Gastroesophageal sphincter (tissue), 4 donors: ENCODE measurements around the gene GPR143. TPM values are rescaled to one million over a fixed set of nuclear protein-coding genes. Genes with fewer than 3 reads are reported as not detected.

ENCODE experiments used
- ATAC-seq: fragments of 150-250 bp; one replicate; pipeline ENCODE4 v1.9.1; 2016; ENCODE audit warnings: mild to moderate bottlenecking, moderate library complexity
- H3K27ac ChIP-seq, 4 donors: fragments of 200-600 bp; sonication (generic) in 3 of 4; 1 replicate in 3 of 4; 2 replicates in 1 of 4; pipeline ENCODE4 v1.5.1; 2016 to 2019
- H3K27me3 ChIP-seq: fragments of 200-600 bp; sonication (generic); one replicate; pipeline ENCODE4 v1.5.1; 2019
- H3K36me3 ChIP-seq, 2 donors: fragments of 200-600 bp; sonication (generic); one replicate each; pipeline ENCODE4 v1.5.1; 2019; ENCODE audit warnings: control low read depth in 1 of 2
- H3K4me1 ChIP-seq, 3 donors: fragments of 200-600 bp; sonication (generic); 1 replicate in 2 of 3; 2 replicates in 1 of 3; pipeline ENCODE4 v1.5.1; 2016 to 2019; ENCODE audit warnings: control low read depth in 2 of 3
- H3K4me3 ChIP-seq, 2 donors: fragments of 200-600 bp; sonication (generic); one replicate each; pipeline ENCODE4 v1.5.1; 2019; ENCODE audit warnings: mild to moderate bottlenecking in 1 of 2, moderate library complexity in 1 of 2
- H3K9me3 ChIP-seq, 3 donors: fragments of 200-600 bp; sonication (generic); one replicate each; pipeline ENCODE4 v1.5.1; 2017 to 2019; ENCODE audit warnings: control low read depth in 2 of 3
- EP300 ChIP-seq: sonication (generic); formaldehyde crosslinking; IDR thresholded peaks from one replicate; pipeline ENCODE4 v1.6.1; 2017; ENCODE audit warnings: antibody characterized with exemption, mild to moderate bottlenecking
- POLR2A ChIP-seq, 2 donors: fragments of 450-650 bp; IDR thresholded peaks; one replicate each; pipeline ENCODE4 v1.6.1; 2017; ENCODE audit warnings: antibody characterized with exemption in 2 of 2, mild to moderate bottlenecking in 2 of 2, moderate library complexity in 1 of 2
- POLR2AphosphoS5 ChIP-seq: sonication (generic); formaldehyde crosslinking; IDR thresholded peaks from one replicate; pipeline ENCODE4 v1.6.1; 2017; ENCODE audit warnings: antibody characterized with exemption
- WGBS, 2 donors: methylation state at CpG; one replicate each; pipeline ENCODE4 v1.1.5; 2018; ENCODE audit warnings: low coverage in 1 of 2; 5-methylcytosine and 5-hydroxymethylcytosine counted together
- total RNA-seq, 4 donors: library from RNA; depleted of rRNA; stranded (reverse); fragments of >200 nt; gene quantifications; one replicate each; pipeline ENCODE4 v1.1.0, GENCODE V29; 2016
- TF ChIP-seq, protein P1 (sequence below), 4 experiments: fragments of 200-600 bp in 2 of 4; fragments of 450-650 bp in 2 of 4; sonication (generic) in 1 of 4; IDR thresholded peaks; one replicate each; pipeline ENCODE4 v1.5.1; 2017 to 2019; ENCODE audit warnings: antibody characterized with exemption in 4 of 4, mild to moderate bottlenecking in 2 of 4, moderate library complexity in 2 of 4

The GPR143 gene
- total RNA-seq, 4 donors from 2014 or later: not detected

DNA sequence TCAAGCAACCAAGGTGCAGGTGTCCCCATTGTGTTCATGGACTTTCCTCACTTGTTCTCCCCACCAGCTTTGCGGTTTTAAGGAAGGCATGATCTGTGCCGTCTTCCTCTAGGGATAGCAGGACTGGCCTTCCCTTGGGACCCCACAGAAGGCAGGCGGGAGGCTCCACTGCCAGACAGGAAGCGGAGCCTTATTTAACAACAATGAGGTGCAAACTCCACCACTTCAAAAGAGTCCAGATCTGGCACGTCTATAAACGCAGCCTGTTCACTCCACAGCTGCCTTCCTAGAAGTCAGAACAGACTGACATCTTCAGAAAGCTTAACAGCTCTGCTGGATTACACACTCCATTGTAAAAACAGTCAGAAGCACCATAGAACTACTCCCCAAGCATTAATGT, 1.7 kb upstream of the GPR143 start:
- TF ChIP-seq, protein P1, sequence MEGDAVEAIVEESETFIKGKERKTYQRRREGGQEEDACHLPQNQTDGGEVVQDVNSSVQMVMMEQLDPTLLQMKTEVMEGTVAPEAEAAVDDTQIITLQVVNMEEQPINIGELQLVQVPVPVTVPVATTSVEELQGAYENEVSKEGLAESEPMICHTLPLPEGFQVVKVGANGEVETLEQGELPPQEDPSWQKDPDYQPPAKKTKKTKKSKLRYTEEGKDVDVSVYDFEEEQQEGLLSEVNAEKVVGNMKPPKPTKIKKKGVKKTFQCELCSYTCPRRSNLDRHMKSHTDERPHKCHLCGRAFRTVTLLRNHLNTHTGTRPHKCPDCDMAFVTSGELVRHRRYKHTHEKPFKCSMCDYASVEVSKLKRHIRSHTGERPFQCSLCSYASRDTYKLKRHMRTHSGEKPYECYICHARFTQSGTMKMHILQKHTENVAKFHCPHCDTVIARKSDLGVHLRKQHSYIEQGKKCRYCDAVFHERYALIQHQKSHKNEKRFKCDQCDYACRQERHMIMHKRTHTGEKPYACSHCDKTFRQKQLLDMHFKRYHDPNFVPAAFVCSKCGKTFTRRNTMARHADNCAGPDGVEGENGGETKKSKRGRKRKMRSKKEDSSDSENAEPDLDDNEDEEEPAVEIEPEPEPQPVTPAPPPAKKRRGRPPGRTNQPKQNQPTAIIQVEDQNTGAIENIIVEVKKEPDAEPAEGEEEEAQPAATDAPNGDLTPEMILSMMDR (IDR thresholded peaks at IDR 0.05): no peak
- ATAC-seq: no peak
- peaks cover 14% of the 10 kb centered on the region for H3K27me3 ChIP-seq
- no peaks in the 10 kb centered on the region for H3K4me1 ChIP-seq
- no peak overlapping the region for H3K4me3 ChIP-seq
- H3K36me3 ChIP-seq: no peaks in the 10 kb centered on the region
- no peaks in the 10 kb centered on the region for H3K9me3 ChIP-seq
- 73% methylated on average over 3 of the region's 6 CpGs; no CpG with 5 or more reads in 1 of the 2 donors for WGBS, 2 donors
- no peak overlapping the region for H3K27ac ChIP-seq

DNA sequence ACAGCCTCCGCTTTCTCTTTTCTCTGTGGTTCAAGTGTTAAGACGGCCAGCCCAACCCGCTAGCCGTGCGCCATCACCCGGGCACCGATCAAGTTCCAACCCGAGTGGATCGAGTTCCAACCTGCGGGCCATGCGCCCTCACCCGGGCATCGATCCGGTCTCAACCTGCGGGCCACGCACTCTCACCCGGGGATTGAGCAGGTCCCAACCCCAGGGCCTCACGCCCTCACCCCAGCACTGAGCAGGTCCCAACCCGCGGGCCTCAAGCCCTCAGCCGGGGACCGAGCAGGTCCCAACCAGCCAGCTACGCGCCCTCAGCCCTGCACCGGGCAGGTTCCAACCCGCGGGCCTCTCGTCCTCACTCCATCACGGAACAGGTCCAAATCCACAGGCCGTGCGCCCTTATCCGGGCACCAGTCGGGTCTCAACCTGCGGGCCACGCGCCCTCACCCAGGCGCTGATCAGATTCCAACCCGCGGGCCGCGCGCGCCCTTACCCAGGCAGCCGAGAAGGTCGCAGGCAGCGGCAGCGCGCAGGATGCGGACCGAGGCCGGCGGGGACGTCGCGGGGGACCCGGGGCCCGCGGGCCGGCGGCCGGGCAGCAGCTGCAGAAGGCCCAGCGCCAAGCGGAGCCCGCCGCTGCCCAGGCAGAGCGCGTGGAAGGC, 443 bp downstream of the GPR143 start:
- ATAC-seq: peak; percentile 28
- Histone ChIP-seq H3K27ac (no peak overlapping the region), H3K4me1 (no peaks in the 10 kb centered on the region), H3K9me3 (no peaks in the 10 kb centered on the region), H3K27me3 (peaks cover 14% of the 10 kb centered on the region), H3K4me3 (no peak overlapping the region), H3K36me3 (no peaks in the 10 kb centered on the region)
- no peak for TF ChIP-seq POLR2A (IDR thresholded peaks at IDR 0.05)
- no peak for TF ChIP-seq POLR2AphosphoS5
- no peak for TF ChIP-seq EP300
- TF ChIP-seq, protein P1 (IDR thresholded peaks at IDR 0.05): no peak
- WGBS, 2 donors: 44% methylated on average over 8 of the region's 67 CpGs; no CpG with 5 or more reads in 1 of the 2 donors

DNA sequence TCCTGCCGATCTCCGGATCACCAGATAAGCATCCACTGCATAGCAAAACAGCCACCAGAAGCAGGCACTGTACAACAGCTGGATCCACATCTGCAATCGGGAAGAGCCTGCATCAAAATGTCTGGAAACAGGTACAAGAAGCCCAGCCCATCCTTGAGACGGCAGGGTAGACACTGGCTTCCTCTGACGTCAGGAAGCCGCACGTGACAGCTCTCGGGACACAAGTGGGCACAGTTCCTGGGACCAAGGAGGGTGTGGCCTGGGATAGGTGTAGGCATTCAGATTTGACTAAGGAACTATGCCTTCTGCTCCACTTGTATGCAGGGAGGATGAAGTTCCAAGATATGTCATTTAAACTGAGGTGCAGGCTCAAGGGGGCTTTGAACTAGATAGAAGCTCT, 6.3 kb downstream of the GPR143 start:
- TF ChIP-seq, protein P1 (IDR thresholded peaks at IDR 0.05): no peak
- TF ChIP-seq POLR2AphosphoS5 (no peak), POLR2A (IDR thresholded peaks at IDR 0.05) (no peak), EP300 (no peak)
- H3K4me3 ChIP-seq: no peak overlapping the region
- H3K4me1 ChIP-seq: no peaks in the 10 kb centered on the region
- WGBS, 2 donors: 76% methylated on average over 5 of the region's 8 CpGs; no CpG with 5 or more reads in 1 of the 2 donors
- no peak for ATAC-seq
- no peaks in the 10 kb centered on the region for H3K36me3 ChIP-seq
- H3K27me3 ChIP-seq: no peaks in the 10 kb centered on the region
- H3K27ac ChIP-seq: no peak overlapping the region
- H3K9me3 ChIP-seq: no peaks in the 10 kb centered on the region

DNA sequence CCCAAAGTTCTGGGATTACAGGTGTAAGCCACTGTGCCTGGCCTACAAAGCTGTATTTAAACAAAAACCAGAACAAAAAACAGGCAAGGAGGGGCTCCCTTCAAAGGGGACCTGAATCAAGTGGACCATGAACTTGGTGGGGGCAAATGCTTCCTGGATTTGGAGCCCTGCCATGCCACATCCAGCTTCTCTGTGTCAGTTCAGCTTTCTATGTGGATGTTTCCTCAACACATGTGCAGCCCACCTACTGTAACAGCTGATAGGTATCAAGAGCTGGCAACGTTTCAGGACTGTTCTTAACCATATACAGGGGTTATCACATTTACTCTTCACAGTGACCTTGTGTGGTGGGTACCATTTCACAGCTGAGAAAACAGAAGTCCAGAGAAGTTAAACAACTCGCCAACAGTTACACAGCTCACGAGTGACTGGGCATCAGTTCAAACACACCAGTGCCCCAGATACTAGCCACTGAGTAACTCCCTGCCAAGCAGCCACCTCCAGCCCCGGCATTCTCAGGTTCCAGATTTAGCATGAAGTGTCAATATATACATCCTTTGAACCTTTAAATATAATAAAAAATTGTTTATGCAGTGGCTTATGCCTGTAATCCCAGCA, 7.5 kb downstream of the GPR143 start:
- no peak overlapping the region for H3K4me3 ChIP-seq
- H3K4me1 ChIP-seq: no peaks in the 10 kb centered on the region
- no peak for ATAC-seq
- no peaks in the 10 kb centered on the region for H3K9me3 ChIP-seq
- H3K36me3 ChIP-seq: no peaks in the 10 kb centered on the region
- TF ChIP-seq, protein P1 (IDR thresholded peaks at IDR 0.05): no peak
- no peaks in the 10 kb centered on the region for H3K27me3 ChIP-seq
- H3K27ac ChIP-seq: no peak overlapping the region
- 40 to 59% methylated on average over 1 to 3 of the region's 4 CpGs for WGBS, 2 donors

DNA sequence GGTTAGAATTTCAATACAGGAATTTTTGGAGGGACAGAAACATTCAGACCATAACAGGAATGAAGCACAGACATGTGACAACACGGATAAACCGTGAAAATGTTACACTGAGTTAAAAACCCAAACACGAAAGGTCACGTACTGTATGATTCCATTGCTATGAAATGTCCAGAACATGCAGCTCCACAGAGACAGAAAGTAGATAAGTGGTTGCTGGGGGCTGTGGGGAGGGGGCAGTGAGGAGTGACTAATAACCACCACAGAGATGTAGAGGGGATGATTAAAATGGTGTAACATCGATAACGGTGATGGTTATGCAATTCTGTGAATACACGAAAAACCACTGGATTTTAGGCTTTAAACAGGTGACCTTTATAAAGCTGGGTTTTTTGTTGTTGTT, 8.3 kb downstream of the GPR143 start:
- TF ChIP-seq EP300 (no peak), POLR2AphosphoS5 (no peak), POLR2A (IDR thresholded peaks at IDR 0.05) (no peak)
- TF ChIP-seq, protein P1 (IDR thresholded peaks at IDR 0.05): no peak
- no peak for ATAC-seq
- no peaks in the 10 kb centered on the region for H3K9me3 ChIP-seq
- 82 to 93% methylated on average over 4 to 7 of the region's 7 CpGs for WGBS, 2 donors
- H3K27ac ChIP-seq: no peak overlapping the region
- H3K4me3 ChIP-seq: no peak overlapping the region
- H3K27me3 ChIP-seq: no peaks in the 10 kb centered on the region
- no peaks in the 10 kb centered on the region for H3K36me3 ChIP-seq
- no peaks in the 10 kb centered on the region for H3K4me1 ChIP-seq
